Esophagus muscularis mucosa (tissue), 3 donors: ENCODE results near the gene SIK3.

Experiments used
- CTCF ChIP-seq, 3 experiments: fragments of 200-600 bp in 2 of 3; fragments of 450-650 bp in 1 of 3; sonication (generic) in 2 of 3; IDR thresholded peaks; one replicate each; pipeline ENCODE4 v1.5.1; 2017 to 2019; ENCODE audit warnings: antibody characterized with exemption in 3 of 3, mild to moderate bottlenecking in 2 of 3, moderate library complexity in 1 of 3
- POLR2A ChIP-seq: fragments of 450-650 bp; IDR thresholded peaks from one replicate; pipeline ENCODE4 v1.6.1; 2017; ENCODE audit warnings: antibody characterized with exemption, moderate library complexity, mild to moderate bottlenecking, low read depth
- POLR2AphosphoS5 ChIP-seq, 2 donors: sonication (generic); formaldehyde crosslinking; IDR thresholded peaks; one replicate each; pipeline ENCODE4 v1.6.1; 2017; ENCODE audit warnings: antibody characterized with exemption in 2 of 2

DNA sequence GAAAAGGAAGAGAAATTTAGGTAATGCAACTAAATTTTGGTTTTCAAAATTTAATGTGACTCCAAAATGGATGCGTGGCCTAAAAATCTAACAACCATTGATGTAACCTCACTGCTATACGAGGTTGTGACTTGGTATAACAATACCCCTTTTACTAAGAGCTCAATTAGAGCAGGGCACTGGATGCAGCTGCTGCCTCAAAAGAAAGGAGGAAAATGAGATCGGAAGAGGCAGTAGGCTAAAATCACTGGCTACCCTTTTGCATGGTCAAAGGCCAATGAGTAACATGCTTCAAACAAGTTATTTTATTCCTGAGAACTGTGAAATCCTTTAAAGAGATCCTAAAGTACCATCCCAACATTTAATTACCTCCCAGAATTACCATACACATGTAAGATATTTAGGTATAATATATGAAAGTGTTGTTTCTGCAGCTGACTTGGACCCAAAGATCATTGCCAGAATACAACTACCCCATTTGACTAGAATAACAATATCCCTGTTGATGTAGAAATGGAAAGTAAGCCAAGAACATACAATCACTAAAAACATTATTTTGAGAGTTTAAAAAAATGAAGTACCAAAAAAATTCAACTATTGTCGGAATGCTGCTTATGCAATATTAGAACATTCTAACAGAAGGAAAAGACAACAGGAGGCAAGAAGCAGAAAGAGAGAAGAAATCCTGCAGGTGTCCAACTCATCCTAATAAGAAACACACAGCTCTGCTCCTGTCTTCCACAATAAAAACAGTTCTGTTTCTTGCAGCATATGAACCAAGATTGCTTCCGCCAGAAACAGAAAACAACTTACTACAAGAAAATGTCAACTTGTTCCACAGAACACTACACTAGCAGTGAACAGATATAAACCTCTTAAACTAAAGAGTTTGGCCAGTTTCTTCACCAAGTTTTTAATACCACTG is 15.0 kb downstream of the SIK3 start:
- TF ChIP-seq CTCF (IDR thresholded peaks at IDR 0.05) (no peak), POLR2AphosphoS5 (IDR thresholded peaks at IDR 0.05) (no peak), POLR2A (no peak)
